NCI-H2029 treated with DMSO at 0.1 percent for 48 hours (cell line): ENCODE data around the gene TMEM11.
"Not testable (repeated sequence)": the region's sequence is repeated elsewhere in the genome, so short reads cannot be mapped to it uniquely, and the experiment has no call there.

Experiments used
- DNase-seq: peaks from one replicate; lab custom pipeline; 2025; lab: John Stamatoyannopoulos, UW

TMEM11 gene

DNA sequence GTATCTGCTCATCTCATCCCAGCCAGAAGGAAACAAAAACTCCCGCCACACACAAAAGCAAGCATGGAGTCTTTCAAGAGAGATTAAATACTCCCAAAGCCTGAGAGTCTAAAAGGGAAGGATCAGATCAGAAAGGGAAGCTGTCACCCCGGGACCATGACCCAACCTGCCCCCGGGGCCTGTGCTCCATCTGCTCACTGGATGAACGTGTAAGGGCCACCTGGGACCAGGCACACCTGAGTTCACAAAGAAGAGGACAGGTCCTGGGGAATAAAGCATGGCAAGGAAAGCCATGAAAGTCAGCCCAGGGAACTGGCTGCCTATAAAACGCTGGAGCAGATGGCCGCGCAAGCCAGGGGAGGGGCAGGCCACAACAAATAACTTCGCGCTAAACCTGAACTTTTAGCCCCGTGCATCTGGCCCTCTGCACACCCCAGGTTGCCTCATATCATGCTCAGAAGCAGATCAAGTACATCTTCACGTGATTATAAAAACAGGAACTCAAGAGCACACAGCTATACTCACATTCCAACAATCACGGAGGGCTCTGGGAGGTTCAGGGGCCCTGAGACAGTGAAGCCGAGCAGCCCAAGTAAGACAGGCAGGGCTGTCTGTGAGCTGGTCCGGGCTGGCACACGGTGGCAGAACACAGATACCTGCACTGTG lies 3.4 kb downstream of the TMEM11 start:
- no peak for DNase-seq

DNA sequence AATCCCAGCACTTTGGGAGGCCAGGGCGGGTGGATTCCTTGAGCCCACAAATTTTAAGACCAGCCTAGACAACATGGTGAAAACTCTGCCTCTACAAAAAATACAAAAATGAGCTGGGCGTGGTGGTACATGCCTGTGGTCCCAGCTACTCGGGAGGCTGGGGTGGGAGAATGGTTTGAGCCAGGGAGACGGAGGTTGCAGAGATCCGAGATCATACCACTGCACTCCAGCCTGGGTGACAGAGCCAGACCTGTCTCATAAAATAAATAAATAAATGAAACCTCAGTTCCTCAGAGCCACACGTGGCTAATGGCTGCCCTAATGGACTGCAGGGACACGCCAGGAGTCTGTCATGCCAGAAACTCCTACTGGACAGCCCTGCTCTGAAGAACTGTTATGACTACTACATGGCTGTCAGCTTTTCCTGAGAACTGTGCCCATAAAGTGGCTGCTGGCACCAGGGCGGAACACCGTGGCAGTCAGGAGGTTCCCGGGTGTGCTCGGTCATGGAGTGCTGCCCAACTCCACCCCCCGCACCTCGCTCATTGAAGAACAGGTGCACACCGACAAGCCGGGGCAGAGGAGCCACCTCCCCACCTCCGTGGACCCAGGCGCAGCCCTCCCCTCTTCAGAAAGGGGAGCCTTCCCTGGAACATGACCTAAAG lies 4.3 kb downstream of the TMEM11 start:
- DNase-seq, result no peak

DNA sequence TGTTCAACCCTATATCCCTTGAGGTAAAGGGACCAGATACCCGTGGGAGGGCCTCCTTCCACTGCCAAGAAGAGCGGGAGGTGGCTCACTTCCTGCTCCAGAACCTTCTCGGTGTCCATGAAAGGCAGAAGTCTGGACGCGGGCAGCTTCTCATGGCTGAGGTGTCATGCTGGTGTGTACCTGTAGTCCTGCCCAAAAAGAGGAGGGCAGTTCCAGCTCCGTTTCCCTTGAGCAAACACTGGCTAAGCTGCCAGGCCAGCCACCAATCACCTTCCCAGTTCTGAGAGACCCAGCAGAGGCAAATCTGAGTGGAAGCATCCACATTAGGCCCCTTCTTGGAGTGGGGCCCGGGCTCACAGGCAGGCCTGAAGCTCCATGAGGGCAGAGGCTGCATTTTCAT lies 5.6 kb downstream of the TMEM11 start:
- no peak for DNase-seq

DNA sequence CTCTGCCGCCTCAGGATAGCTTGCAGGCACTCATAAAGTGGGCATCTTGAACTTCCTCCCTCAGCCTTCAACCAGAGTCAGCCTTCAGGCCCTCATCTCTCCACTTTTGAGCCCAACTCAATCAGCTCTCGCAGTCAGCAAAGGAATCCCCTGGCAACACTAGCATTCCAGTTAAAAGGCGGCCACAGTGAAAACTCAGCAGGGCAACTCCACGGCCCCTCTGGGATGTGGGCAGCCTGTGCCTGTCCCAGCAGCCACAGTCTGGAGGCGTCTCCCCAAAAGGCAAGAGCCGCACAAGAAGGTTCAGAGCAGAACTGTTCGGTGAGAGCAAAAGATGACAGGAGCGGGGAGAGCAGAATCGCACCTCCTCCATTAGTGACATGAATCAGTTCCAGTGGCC lies 9.0 kb downstream of the TMEM11 start:
- DNase-seq, result no peak

DNA sequence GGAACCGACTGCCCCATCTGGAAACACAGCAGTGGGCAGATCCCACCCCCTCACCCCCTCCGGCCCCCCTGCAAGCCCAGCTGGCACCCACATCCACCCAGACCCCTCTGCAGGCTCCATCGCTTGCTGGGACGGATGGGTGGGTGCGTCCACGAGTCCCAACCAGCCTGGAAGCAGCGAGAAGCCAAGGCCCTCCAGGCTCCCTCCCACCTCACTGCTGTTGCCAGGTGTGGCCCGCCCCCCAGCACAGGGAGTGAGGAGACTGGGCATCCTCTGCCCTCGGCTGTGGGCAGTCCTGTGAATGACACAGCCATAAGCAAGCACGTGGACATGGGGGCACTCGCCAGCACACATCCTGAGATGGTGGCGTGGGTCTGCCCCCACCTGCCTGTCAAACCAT lies 11.4 kb downstream of the TMEM11 start:
- DNase-seq, result no peak

DNA sequence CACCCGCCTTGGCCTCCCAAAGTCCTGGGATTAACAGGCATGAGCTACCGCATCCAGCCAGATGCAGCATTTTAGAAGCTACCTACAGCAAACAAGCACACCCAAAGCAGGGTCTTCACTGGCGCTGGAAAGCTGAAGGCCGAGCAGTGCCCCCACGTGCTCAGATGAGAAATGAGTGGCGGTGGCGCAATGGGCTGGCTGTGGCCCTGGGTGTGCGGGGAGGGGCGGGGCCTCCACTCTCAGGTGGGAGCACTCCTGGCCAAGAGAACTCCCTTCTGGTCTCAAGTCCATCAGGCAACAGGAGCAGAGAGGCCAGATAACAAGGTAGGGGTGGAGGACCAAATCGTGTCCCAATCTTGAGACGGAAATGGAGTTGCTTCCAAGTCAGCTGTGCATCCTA lies 12.1 kb downstream of the TMEM11 start:
- no peak for DNase-seq

DNA sequence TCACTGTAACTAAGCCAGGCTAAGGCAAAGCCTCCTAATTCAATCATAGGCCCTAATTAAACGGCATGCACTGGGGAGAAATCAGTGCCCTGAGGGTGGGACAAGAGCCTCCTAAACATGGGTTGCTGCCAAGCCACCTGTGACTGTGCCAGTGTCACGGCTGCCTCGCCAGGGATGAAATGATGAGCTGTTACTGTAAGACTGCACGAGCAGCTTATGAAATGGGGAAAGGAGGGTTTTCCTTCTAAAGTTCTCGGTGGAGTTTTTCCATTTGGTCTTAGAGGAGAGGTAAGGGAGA lies 12.7 kb downstream of the TMEM11 start:
- no peak for DNase-seq

DNA sequence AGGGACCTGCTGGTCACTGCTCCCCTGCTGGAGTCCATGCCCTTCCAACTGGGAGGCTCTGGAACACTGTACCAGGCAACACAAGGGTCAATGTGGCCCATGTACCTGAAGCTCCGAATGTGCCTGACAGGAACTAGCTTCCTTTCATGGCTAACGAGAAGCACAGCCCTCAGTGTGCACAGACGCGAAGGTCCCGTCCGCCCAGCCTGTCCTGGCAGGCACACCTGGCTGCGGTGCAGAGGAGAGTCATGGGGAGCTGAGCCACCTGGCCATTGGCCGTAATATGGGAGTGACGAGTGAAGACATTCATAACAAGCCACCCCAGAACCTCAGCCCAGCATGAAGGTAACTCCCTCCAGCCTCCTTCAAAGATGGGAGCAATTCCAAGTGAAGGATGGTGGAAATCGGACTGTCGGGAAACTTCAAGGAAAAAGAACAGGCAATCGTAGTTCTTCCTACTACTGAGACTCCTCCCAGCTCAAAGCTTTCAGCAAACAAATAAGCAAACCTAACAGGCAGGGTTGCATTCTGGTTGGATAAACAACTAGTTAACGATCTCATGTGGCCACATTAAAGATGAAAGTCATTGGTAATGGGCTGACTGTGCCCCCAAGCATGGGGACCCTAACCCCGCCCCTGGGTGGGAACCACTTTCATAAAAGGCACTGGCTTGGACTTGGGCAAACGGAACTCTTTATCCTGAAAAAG lies 13.2 kb downstream of the TMEM11 start:
- no peak for DNase-seq

DNA sequence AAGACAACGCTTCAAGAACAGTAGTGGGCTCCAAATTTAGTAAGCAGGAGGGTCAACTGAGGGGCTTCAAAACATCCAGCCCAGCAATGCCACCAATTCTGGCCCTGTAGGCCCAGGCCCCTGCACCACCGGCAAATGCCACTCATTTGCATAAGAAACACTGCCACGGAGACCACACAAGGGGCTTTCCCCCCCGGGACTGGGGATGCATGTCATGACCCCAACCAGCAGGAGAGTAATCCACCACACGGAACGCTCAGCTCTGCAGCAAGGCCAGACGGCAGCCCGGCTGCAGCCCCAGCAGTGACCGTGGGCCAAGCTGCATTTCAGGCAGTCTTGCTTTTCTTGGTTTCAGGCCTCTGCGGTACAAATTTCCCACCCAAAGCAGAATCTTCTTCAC lies 14.1 kb downstream of the TMEM11 start:
- no peak for DNase-seq

DNA sequence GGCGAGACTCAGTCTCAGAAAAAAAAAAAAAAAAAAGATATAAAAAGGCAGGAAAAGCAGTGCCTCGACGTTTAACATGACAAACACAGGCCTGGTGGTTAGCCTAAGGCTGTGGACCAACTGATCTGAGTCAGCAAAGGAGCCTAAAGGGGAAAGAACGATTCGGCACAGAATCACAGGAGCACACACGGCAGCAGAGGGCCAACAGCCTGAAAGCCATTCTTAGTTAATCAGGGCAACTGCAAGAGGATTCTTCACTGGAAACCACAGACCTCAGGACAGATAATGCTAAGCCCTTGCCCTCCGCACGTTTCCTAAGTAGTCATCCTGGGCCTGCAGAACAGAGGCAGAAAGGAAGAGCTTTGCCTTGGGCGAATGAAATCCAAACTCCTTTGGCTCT lies 14.7 kb downstream of the TMEM11 start:
- no peak for DNase-seq

DNA sequence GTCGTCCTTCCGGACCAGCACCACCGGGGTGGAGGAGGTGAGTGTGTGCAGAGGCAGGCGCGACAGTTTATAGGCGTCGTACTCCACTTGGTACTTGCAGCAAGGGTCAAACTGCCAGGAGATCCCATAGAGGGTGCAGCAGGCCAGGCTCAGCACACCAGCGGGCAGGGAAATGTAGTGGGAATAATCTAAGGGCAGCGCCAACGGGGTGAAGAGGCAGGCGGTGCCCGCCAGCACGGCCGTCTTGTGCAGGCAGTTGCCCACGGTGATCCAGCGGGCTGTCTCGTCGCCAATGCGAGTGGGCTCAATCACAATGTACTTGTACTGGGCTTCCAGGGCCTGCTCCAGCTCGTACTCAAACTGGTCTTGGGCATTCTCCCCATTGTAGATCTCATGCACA lies 15.6 kb downstream of the TMEM11 start:
- no peak for DNase-seq

DNA sequence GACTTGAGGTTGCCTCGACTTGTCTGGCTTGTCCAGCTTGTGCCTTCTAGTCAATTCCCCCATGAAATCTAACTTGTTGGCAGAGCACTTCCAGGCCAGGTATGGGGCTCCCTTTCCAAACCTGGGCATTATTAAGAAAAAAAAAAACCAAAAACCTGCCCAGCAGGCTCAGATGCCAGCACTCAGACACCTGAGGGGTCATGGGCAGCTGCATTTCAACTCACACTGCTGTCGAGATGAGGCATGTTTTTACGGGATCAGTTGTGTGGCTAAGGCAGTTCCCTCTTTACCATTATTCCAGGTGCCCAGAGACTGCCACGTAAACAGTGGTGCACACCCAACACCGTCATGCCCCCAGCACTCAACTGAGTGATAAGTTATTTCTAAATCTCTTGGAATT lies 17.8 kb downstream of the TMEM11 start:
- no peak for DNase-seq

DNA sequence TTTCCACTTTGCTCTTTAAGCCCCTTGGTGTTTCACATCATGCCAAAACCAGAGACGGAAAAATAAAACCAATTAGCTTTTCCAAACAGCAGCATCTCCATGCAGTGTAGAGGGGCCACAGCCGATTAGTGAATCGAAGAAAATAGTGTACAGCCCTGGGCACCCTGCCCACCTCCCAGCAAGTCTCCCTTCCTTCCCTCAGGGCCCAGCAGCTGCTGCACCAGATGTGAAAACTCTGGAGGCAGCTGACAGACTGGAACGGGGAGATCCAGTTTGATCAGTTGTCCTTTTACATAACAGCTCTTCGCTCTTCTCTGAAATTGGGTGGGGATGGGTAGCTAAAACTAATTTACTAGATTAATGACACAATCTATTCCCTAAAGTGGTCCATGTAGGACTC lies 19.3 kb downstream of the TMEM11 start:
- no peak for DNase-seq

DNA sequence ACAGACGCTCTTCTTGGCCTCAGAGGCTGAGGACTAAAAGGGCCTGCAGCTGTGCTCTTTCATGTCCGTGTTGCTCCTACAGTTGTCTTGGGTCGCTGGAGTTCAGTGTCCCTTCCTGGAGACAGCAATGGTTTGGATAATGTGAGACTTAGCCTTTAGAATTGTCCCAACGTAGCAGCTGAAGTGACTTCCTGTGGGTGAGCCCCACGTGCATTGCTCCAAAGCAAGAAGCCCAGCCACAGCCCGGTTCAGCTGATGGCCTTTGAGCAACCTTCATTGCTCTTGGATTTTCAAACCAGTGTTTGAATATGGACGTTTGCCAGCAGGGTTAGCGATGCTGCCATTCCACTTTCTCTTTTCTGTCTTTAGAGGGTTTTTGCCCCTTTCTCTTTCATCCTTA lies 19.7 kb downstream of the TMEM11 start:
- DNase-seq, result no peak

DNA sequence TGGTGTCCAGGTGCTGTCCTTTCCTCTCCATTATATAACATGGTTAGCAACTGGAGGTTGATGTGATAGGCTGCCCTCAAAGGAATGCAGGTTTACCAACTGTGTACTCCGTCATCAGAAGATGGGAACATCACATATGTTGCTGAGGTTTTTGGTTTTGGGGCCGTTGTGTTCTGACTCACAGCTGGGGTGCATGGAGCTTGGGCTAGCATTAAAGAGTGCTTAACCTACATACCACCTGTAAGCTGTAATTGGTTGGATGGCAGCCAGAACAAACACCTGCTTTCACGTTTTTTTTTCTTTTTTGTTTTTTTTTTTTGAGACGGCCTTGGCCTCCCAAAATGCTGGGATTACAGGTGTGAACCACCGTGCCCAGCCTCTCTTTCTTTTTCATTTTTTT lies 20.9 kb downstream of the TMEM11 start:
- DNase-seq, result no peak

DNA sequence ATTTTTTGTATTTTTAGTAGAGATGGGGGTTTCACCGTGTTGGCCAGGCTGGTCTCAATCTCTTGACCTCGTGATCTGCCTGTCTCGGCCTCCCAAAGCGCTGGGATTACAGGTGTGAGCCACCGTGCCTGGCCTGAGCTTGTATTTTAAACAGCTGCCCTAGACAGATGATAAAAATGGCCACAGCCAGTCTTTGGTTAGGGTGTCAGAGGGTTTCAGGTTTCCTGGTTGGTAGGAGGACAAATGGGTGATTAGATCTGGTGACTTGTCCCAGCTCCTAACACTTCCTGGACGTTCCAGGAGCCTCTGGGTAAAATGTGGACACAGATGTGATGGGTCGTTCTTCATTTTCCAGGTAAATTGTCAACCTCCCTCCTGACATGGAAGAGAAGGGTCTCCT lies 21.5 kb downstream of the TMEM11 start:
- DNase-seq, result not testable (repeated sequence)

DNA sequence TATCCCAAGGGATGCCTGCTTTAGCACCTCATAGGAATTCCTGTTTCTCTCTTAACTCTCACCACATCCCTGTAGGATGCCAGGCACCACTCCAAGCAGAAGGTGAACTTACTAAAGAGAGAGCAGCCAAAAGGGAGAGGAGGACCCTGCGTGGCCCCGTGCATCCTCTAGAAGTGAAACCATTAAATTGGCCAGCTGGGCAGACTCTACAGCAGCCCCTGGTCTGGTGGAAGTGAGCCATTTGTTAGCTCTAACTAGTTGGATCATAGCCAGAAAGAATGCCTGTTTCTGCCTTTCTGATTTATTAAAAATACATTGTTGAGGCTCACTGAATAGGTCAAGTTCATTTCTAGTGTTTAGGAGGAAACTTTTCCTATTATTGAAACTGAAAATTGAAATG lies 22.3 kb downstream of the TMEM11 start:
- DNase-seq, result no peak

DNA sequence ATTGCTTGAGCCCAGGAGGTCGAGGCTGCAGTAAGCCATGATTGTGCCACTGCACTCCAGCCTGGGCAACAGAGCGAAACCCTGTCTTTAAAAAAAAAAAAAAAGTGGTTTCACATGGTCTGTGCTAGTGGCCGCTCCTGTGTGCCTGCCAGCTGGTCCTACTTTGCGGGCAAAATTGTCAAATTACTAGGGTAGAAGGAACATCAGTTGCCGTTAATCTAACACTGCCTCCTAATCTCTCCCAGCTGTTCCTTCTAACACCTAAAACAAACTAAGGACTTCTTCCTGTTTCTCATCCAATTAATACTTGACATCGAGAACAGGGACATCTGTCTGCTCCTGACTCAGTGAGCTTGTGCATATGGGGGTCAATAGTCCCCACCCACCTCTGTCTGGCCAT lies 23.9 kb downstream of the TMEM11 start:
- no peak for DNase-seq

DNA sequence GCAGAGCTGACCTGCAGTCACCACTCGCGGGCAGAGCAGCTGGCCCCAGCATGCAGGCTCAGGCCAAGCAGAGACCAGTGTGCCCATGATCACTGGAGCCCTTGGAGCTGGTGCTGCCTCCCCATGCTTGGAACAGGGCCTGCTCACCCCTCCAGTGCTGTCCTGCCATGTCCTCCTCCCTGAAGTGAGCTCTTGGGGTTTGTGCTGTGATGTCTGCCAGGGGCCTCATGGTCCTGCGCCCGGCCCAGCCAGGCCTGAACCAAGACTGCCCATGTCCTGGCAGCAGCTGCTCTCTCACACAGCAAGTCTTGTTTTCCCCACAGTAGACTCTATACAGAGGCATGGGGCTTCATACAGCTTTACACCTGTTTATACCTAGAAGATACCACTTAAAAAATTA lies 24.6 kb downstream of the TMEM11 start:
- no peak for DNase-seq

DNA sequence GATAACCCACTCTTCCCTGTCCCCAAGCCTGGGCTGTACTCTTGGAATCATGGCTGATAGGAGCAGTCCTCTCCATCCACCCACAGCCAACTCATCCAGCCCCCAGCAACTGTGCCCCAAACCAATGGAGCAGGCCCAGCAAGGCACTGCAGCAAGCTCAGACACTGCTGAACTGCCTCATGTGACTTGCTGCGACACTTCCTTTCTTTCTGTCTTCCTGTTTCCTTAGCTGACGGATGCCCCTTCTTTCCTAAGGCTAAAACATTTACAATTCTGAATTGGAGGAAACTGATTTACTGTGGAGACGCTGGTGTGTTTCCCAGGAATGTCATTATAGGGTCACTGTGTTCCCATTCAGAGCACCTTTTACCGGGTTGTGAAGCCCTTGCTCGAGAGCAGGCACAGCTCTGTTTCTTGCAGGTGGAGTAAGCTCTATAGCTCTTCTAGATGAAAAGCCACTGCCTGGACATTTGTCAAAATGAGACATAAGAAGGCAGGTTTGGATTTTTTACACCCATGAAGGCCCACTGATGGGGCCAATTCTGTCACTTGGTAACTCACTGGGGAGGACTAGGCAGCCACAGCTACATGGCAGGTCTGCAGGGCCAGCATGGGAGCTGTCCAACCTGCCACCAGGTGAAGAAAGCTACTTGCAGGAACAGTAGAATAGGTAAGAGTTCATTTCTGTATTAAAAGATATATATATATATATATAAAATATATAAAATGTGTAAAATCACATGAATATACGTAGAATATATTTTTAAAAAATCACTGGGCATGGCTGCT lies 27.4 kb downstream of the TMEM11 start:
- no peak for DNase-seq

DNA sequence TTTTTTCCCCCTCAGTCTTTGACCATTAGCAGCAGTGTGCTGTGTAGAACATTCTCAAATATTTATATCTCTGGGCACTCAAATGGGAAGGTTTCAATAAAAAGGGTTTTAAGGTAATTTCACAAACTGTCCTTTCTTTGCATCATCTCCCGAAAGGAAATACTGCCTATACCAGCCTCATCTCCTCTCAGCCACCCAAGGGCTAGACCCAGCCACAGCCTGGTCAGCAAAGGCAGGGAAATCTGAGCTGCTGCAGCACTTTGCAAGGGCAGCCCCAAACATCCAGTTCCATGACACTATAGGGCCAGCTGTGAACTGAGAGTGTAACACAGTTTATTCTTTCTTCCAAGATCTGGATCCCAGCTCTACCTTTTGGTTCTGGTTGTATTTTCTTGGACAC lies 28.9 kb downstream of the TMEM11 start:
- no peak for DNase-seq

DNA sequence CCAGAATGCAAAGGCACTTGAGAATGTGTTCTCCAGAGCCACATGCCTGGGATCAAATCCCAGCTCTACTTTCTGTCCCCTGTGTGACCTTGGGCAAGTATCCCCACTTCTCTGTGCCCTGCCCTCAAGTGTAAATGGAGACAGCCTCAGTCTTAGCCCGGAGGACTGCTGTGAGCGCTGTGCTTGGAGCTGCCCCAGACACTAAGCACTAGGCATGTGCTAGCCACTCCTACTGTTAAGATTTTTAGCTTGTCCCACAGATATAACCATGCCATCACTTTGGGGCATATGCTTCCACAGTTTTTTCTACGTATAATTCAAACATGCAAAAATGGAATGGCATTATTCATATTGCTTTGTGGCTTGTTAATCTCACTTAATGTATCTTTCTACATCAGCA lies 29.4 kb downstream of the TMEM11 start:
- DNase-seq, result no peak

DNA sequence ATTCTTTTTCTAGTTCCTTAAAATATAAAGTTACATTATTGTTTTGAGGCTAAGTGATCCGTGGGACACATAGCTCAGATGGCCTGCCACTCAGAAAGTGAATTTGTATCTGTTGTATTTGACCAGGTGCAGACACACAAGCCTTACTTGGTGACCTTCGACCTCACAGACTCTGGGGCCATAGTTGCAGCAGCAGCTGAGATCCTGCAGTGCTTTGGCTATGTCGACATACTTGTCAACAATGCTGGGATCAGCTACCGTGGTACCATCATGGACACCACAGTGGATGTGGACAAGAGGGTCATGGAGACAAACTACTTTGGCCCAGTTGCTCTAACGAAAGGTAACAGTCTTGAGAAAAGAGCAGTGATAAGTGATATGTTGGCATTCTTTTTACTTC lies 30.5 kb downstream of the TMEM11 start:
- no peak for DNase-seq
